SK-N-SH (cell line): ENCODE measurements around the gene CTBP2. TPM values are rescaled to one million over a fixed set of nuclear protein-coding genes. Genes with fewer than 3 reads are reported as not detected.

ENCODE experiments used
- CTCF ChIA-PET: fragments of 300-600, 350-600 bp; formaldehyde crosslinking; extraction: SDS; loops from one replicate; lab custom pipeline; 2021; lab: Yijun Ruan, JAX
- POLR2A ChIA-PET: fragments of 350-600 bp; sonication (Branson Sonifier 250); formaldehyde crosslinking; extraction: SDS; loops from one replicate; lab custom pipeline; 2020; ENCODE audit warnings: antibody characterized with exemption, inconsistent platforms; lab: Yijun Ruan, JAX
- DNase-seq: peaks from one replicate; pipeline ENCODE4 v3.0.0; 2012
- H2AFZ ChIP-seq: fragments of 200-600 bp; sonication (generic); 2 replicates; pipeline ENCODE4 v1.8.1; 2016; ENCODE audit warnings: antibody characterized with exemption, mild to moderate bottlenecking, low read depth
- H3F3A ChIP-seq: fragments of 200-600 bp; sonication (generic); replicated peaks from 2 replicates; pipeline ENCODE3; 2016; ENCODE audit warnings: antibody characterized with exemption, mild to moderate bottlenecking; ENCODE audit not compliant: insufficient read depth
- H3K27ac ChIP-seq, 2 experiments: fragments of 200-500 bp in 1 of 2; fragments of 200-600 bp in 1 of 2; sonication (Bioruptor generic) in 1 of 2; sonication (generic), shearing (Covaris generic) in 1 of 2; 2 replicates each; pipeline versions ENCODE4 v1.5.1 to v1.6.1; 2014 to 2016; ENCODE audit warnings: low read depth in 2 of 2, inconsistent platforms in 1 of 2, low read length in 1 of 2, mild to moderate bottlenecking in 1 of 2, mixed read lengths in 1 of 2
- H3K27me3 ChIP-seq: fragments of 200-600 bp; sonication (generic), shearing (Covaris generic); 2 replicates; pipeline ENCODE4 v1.6.1; 2016; ENCODE audit warnings: mixed run types; ENCODE audit not compliant: insufficient read depth
- H3K36me3 ChIP-seq, 2 experiments: fragments of 200-500 bp in 1 of 2; fragments of 200-600 bp in 1 of 2; sonication (Bioruptor generic) in 1 of 2; sonication (generic) in 1 of 2; replicated peaks in 1 of 2; 2 replicates each; pipeline versions ENCODE3 to v1.5.1; 2014 to 2016; ENCODE audit warnings: low read length in 1 of 2, mild to moderate bottlenecking in 1 of 2; ENCODE audit not compliant: insufficient read depth in 2 of 2, control insufficient read depth in 1 of 2
- H3K4me1 ChIP-seq, 2 experiments: fragments of 200-500 bp in 1 of 2; fragments of 200-600 bp in 1 of 2; sonication (Bioruptor generic) in 1 of 2; sonication (generic), shearing (Covaris generic) in 1 of 2; 2 replicates each; pipeline versions ENCODE4 v1.5.1 to v1.6.1; 2014 to 2016; ENCODE audit warnings: low read depth in 1 of 2, low read length in 1 of 2, mixed run types in 1 of 2; ENCODE audit not compliant: insufficient read depth in 2 of 2, control insufficient read depth in 1 of 2
- H3K4me2 ChIP-seq: fragments of 200-600 bp; sonication (generic), shearing (Covaris generic); 2 replicates; pipeline ENCODE4 v1.6.1; 2017; ENCODE audit warnings: mixed run types
- H3K4me3 ChIP-seq, 2 experiments: fragments of 200-500 bp in 1 of 2; fragments of 200-600 bp in 1 of 2; sonication (Bioruptor generic) in 1 of 2; sonication (generic), shearing (Covaris generic) in 1 of 2; 2 replicates each; pipeline versions ENCODE4 v1.5.1 to v1.8.1; 2014 to 2016; ENCODE audit warnings: low read depth in 2 of 2, inconsistent platforms in 1 of 2, low read length in 1 of 2, mild to moderate bottlenecking in 1 of 2, mixed read lengths in 1 of 2, moderate library complexity in 1 of 2
- H3K79me2 ChIP-seq: fragments of 200-600 bp; sonication (generic); 2 replicates; pipeline ENCODE4 v1.8.1; 2017; ENCODE audit warnings: mild to moderate bottlenecking; ENCODE audit not compliant: insufficient read depth
- H3K9ac ChIP-seq: fragments of 200-600 bp; sonication (generic); 2 replicates; pipeline ENCODE4 v1.6.1; 2017; ENCODE audit warnings: mixed run types
- H3K9me2 ChIP-seq: fragments of 200-600 bp; sonication (generic); 2 replicates; pipeline ENCODE4 v1.6.1; 2017; ENCODE audit warnings: mixed run types
- H3K9me3 ChIP-seq: fragments of 200-600 bp; sonication (generic); 2 replicates; pipeline ENCODE4 v1.6.1; 2017; ENCODE audit warnings: mixed run types, mild to moderate bottlenecking, moderate library complexity
- H4K20me1 ChIP-seq: fragments of 200-600 bp; sonication (generic); 2 replicates; pipeline ENCODE4 v1.6.1; 2017; ENCODE audit warnings: mild to moderate bottlenecking, mixed run types; ENCODE audit not compliant: insufficient read depth
- CHD2 ChIP-seq: fragments of 150-350 bp; IDR thresholded peaks from 2 replicates; pipeline ENCODE4 v1.6.1; 2018; ENCODE audit warnings: low read length; ENCODE audit not compliant: partially characterized antibody
- ELF1 ChIP-seq: IDR thresholded peaks from 2 replicates; pipeline ENCODE4 v1.4.0; 2012
- GABPA ChIP-seq: IDR thresholded peaks from 2 replicates; pipeline ENCODE4 v1.4.0; 2012; ENCODE audit warnings: low read depth, mild to moderate bottlenecking
- NFIC ChIP-seq: IDR thresholded peaks from 2 replicates; pipeline ENCODE4 v1.4.0; 2012; ENCODE audit warnings: borderline replicate concordance
- NRF1 ChIP-seq: IDR thresholded peaks from 2 replicates; pipeline ENCODE4 v1.6.1; 2012; ENCODE audit warnings: low read depth, mild to moderate bottlenecking, low read length
- PBX3 ChIP-seq: IDR thresholded peaks from 2 replicates; pipeline ENCODE4; 2012
- RAD21 ChIP-seq: IDR thresholded peaks from 2 replicates; pipeline ENCODE4 v1.6.1; 2012; ENCODE audit warnings: mild to moderate bottlenecking, low read length
- RCOR1 ChIP-seq: fragments of 150-350 bp; IDR thresholded peaks from 2 replicates; pipeline ENCODE4 v1.6.1; 2017; ENCODE audit warnings: antibody characterized with exemption, low read length
- SIN3A ChIP-seq: IDR thresholded peaks from 2 replicates; pipeline ENCODE4 v1.6.1; 2012; ENCODE audit warnings: low read depth, mild to moderate bottlenecking, low read length, moderate library complexity, borderline replicate concordance
- SMC3 ChIP-seq: IDR thresholded peaks from 2 replicates; pipeline ENCODE4 v1.6.1; 2012; ENCODE audit warnings: low read depth, low read length, improper control_type of control experiment
- TCF12 ChIP-seq: IDR thresholded peaks from 2 replicates; pipeline ENCODE4 v1.4.0; 2012
- WGBS: methylation state at CpG from one replicate; pipeline ENCODE4 v1.1.6; 2017; ENCODE audit warnings: low lambda C conversion rate; 5-methylcytosine and 5-hydroxymethylcytosine counted together
- polyA plus RNA-seq, 3 experiments: library from polyadenylated mRNA; depleted of rRNA; stranded (reverse); fragments of >200 nt; gene quantifications; 2 replicates each; pipeline ENCODE4 v1.2.3, GENCODE V29; 2012
- TF ChIP-seq, protein P1 (sequence below): fragments of 200-600 bp; sonication (generic); IDR thresholded peaks from 2 replicates; pipeline ENCODE4 v1.6.1; 2017; ENCODE audit warnings: antibody characterized with exemption, mild to moderate bottlenecking, moderate library complexity
- TF ChIP-seq, protein P2 (sequence below): IDR thresholded peaks from 2 replicates; pipeline ENCODE4 v1.6.1; 2012; ENCODE audit warnings: mild to moderate bottlenecking, low read depth, low read length, moderate library complexity

CTBP2 gene
- polyA plus RNA-seq, 1 of the 3 experiments (the other 2 are of a cell fraction) = 69.7 TPM

- Histone ChIP-seq H3K4me2 (no peak overlapping the region), H3K9me3 (no peaks in the 10 kb centered on the region), H3K9ac (no peak overlapping the region), H3F3A (no peaks in the 10 kb centered on the region), H3K36me3 (peaks cover 27 to 59% of the 10 kb centered on the region in 2 experiments), H3K79me2 (peaks cover 99% of the 10 kb centered on the region), H3K4me3 (no peak overlapping the region), H3K27me3 (no peaks in the 10 kb centered on the region), H4K20me1 (peaks cover 90% of the 10 kb centered on the region), H3K4me1 (peaks cover 0 to 18% of the 10 kb centered on the region in 2 experiments; a peak in 1 of 4 replicates), H2AFZ (no peak overlapping the region), H3K27ac (no peak overlapping the region), H3K9me2 (no peaks in the 10 kb centered on the region)
- 96% methylated on average over 9 of the region's 9 CpGs for WGBS
- CTCF ChIA-PET = interaction anchor here (1.2 kb wide), 1 partner anchor 11 kb away, joined by 3 read pairs; no protein-coding TSS in a partner anchor
- no peak for DNase-seq
- TF ChIP-seq RCOR1 (no peak), PBX3 (no peak), ELF1 (no peak), GABPA (no peak), SMC3 (no peak), NFIC (no peak), NRF1 (no peak), SIN3A (no peak), RAD21 (no peak), CHD2 (no peak), TCF12 (no peak)
- TF ChIP-seq, protein P1, sequence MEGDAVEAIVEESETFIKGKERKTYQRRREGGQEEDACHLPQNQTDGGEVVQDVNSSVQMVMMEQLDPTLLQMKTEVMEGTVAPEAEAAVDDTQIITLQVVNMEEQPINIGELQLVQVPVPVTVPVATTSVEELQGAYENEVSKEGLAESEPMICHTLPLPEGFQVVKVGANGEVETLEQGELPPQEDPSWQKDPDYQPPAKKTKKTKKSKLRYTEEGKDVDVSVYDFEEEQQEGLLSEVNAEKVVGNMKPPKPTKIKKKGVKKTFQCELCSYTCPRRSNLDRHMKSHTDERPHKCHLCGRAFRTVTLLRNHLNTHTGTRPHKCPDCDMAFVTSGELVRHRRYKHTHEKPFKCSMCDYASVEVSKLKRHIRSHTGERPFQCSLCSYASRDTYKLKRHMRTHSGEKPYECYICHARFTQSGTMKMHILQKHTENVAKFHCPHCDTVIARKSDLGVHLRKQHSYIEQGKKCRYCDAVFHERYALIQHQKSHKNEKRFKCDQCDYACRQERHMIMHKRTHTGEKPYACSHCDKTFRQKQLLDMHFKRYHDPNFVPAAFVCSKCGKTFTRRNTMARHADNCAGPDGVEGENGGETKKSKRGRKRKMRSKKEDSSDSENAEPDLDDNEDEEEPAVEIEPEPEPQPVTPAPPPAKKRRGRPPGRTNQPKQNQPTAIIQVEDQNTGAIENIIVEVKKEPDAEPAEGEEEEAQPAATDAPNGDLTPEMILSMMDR = no peak
- POLR2A ChIA-PET = no interaction called here
Observed at GRCh38 chr10:125105706-125106255, 54.6 kb downstream of the CTBP2 start.

- no peaks in the 10 kb centered on the region for H3F3A ChIP-seq
- H3K4me2 ChIP-seq = no peak overlapping the region
- CTCF ChIA-PET = interaction anchor here (0.9 to 1.2 kb wide), 2 partner anchors 10 to 40 kb away, joined by 3 read pairs; no protein-coding TSS in a partner anchor
- no peak for DNase-seq
- no peak overlapping the region for H2AFZ ChIP-seq
- H3K4me1 ChIP-seq = peaks cover 0 to 18% of the 10 kb centered on the region in 2 experiments; a peak in 1 of 4 replicates
- H3K27ac ChIP-seq = no peak overlapping the region
- TF ChIP-seq, protein P2, sequence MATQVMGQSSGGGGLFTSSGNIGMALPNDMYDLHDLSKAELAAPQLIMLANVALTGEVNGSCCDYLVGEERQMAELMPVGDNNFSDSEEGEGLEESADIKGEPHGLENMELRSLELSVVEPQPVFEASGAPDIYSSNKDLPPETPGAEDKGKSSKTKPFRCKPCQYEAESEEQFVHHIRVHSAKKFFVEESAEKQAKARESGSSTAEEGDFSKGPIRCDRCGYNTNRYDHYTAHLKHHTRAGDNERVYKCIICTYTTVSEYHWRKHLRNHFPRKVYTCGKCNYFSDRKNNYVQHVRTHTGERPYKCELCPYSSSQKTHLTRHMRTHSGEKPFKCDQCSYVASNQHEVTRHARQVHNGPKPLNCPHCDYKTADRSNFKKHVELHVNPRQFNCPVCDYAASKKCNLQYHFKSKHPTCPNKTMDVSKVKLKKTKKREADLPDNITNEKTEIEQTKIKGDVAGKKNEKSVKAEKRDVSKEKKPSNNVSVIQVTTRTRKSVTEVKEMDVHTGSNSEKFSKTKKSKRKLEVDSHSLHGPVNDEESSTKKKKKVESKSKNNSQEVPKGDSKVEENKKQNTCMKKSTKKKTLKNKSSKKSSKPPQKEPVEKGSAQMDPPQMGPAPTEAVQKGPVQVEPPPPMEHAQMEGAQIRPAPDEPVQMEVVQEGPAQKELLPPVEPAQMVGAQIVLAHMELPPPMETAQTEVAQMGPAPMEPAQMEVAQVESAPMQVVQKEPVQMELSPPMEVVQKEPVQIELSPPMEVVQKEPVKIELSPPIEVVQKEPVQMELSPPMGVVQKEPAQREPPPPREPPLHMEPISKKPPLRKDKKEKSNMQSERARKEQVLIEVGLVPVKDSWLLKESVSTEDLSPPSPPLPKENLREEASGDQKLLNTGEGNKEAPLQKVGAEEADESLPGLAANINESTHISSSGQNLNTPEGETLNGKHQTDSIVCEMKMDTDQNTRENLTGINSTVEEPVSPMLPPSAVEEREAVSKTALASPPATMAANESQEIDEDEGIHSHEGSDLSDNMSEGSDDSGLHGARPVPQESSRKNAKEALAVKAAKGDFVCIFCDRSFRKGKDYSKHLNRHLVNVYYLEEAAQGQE = no peak
- H3K27me3 ChIP-seq = no peaks in the 10 kb centered on the region
- POLR2A ChIA-PET = no interaction called here
- peaks cover 89% of the 10 kb centered on the region for H4K20me1 ChIP-seq
- H3K9me2 ChIP-seq = no peaks in the 10 kb centered on the region
- H3K36me3 ChIP-seq = peaks cover 27 to 56% of the 10 kb centered on the region in 2 experiments
- H3K9ac ChIP-seq = no peak overlapping the region
- H3K9me3 ChIP-seq = no peaks in the 10 kb centered on the region
- H3K79me2 ChIP-seq = peaks cover 99% of the 10 kb centered on the region
- H3K4me3 ChIP-seq = no peak overlapping the region
Observed at GRCh38 chr10:125105155-125105554, 55.2 kb downstream of the CTBP2 start.
